ENCODE measurements around the gene EXOC6B. TPM values are rescaled to one million over a fixed set of nuclear protein-coding genes. Genes with fewer than 3 reads are reported as not detected.

Gene EXOC6B
- total and polyA plus RNA-seq, 5 experiments from 2014 or later = 3.3 to 20.1 (median 3.4) TPM

GRCh38 chr2:72137498-72138010 is 688.3 kb downstream of the EXOC6B start:
- no peaks in the 10 kb centered on the region for H3K36me3 Mint-ChIP-seq
- H3K9me3 Mint-ChIP-seq = no peaks in the 10 kb centered on the region
- POLR2A ChIA-PET = interaction anchor here (0.9 kb wide), 1 partner anchor 13 kb away, joined by 3 read pairs; no protein-coding TSS in a partner anchor
- H3K4me1 Mint-ChIP-seq = peaks cover 0 to 6% (median 3%) of the 10 kb centered on the region in 4 donors
- DNase-seq = peak; percentile 19 to 75 (median 47)
- H3K4me3 Mint-ChIP-seq = no peak overlapping the region
- peak overlapping the region in 1 of 10 donors; percentile 47 for H3K27ac Mint-ChIP-seq
- peaks cover 0 to 11% (median 8%) of the 10 kb centered on the region in 5 donors for H3K27me3 Mint-ChIP-seq
- peak; percentile 74 to 79 for ATAC-seq

GRCh38 chr2:72136933-72137497 is 688.8 kb downstream of the EXOC6B start:
- Mint-ChIP-seq H3K27ac (no peak overlapping the region), H3K36me3 (no peaks in the 10 kb centered on the region)
- ATAC-seq = no peak

GRCh38 chr2:72136331-72136730 is 689.5 kb downstream of the EXOC6B start:
- Mint-ChIP-seq H3K9me3 (no peaks in the 10 kb centered on the region), H3K27me3 (peaks cover 0 to 9% (median 4%) of the 10 kb centered on the region in 5 donors), H3K36me3 (no peaks in the 10 kb centered on the region), H3K4me1 (peaks cover 0 to 6% (median 3%) of the 10 kb centered on the region in 4 donors), H3K27ac (no peak overlapping the region), H3K4me3 (no peak overlapping the region)
- POLR2A ChIA-PET = no interaction called here
- ATAC-seq (no peak), DNase-seq (no peak)

More at GRCh38 chr2:72136933-72137497, 688.8 kb downstream of the EXOC6B start:
- Mint-ChIP-seq H3K27me3 (peaks cover 0 to 8% (median 2%) of the 10 kb centered on the region in 5 donors), H3K9me3 (no peaks in the 10 kb centered on the region), H3K4me1 (peaks cover 0 to 6% (median 3%) of the 10 kb centered on the region in 4 donors), H3K4me3 (no peak overlapping the region)
- POLR2A ChIA-PET = no interaction called here
- no peak for DNase-seq

- DNase-seq (no peak), ATAC-seq (no peak)
- H3K27me3 Mint-ChIP-seq = peaks cover 0 to 10% (median 4%) of the 10 kb centered on the region in 5 donors
- H3K36me3 Mint-ChIP-seq = no peaks in the 10 kb centered on the region
- POLR2A ChIA-PET = no interaction called here
- no peak overlapping the region for H3K4me3 Mint-ChIP-seq
- peaks cover 0 to 6% (median 3%) of the 10 kb centered on the region in 4 donors for H3K4me1 Mint-ChIP-seq
- H3K27ac Mint-ChIP-seq = no peak overlapping the region
- no peaks in the 10 kb centered on the region for H3K9me3 Mint-ChIP-seq
Observed at GRCh38 chr2:72135921-72136320, 689.9 kb downstream of the EXOC6B start.

- POLR2A ChIA-PET = no interaction called here
- no peaks in the 10 kb centered on the region for H3K9me3 Mint-ChIP-seq
Observed at GRCh38 chr2:72134997-72135800, 690.6 kb downstream of the EXOC6B start.

GRCh38 chr2:72134408-72134996 is 691.3 kb downstream of the EXOC6B start:
- no peak for ATAC-seq
- Mint-ChIP-seq H3K4me1 (peaks cover 0 to 6% (median 3%) of the 10 kb centered on the region in 4 donors), H3K27me3 (peaks cover 0 to 15% (median 13%) of the 10 kb centered on the region in 5 donors), H3K9me3 (peaks cover 0 to 3% (median 0%) of the 10 kb centered on the region in 9 donors), H3K27ac (no peak overlapping the region), H3K4me3 (no peak overlapping the region), H3K36me3 (no peaks in the 10 kb centered on the region)
- POLR2A ChIA-PET = no interaction called here
- DNase-seq = no peak

More at GRCh38 chr2:72134997-72135800, 690.6 kb downstream of the EXOC6B start:
- Mint-ChIP-seq H3K4me3 (no peak overlapping the region), H3K27ac (no peak overlapping the region), H3K4me1 (peaks cover 0 to 6% (median 3%) of the 10 kb centered on the region in 4 donors), H3K36me3 (no peaks in the 10 kb centered on the region), H3K27me3 (peaks cover 0 to 15% (median 11%) of the 10 kb centered on the region in 5 donors)
- DNase-seq = no peak
- no peak for ATAC-seq

- Mint-ChIP-seq H3K36me3 (no peaks in the 10 kb centered on the region), H3K27me3 (peaks cover 0 to 17% (median 15%) of the 10 kb centered on the region in 5 donors), H3K4me3 (no peak overlapping the region), H3K9me3 (peaks cover 0 to 3% (median 0%) of the 10 kb centered on the region in 9 donors), H3K27ac (no peak overlapping the region), H3K4me1 (peaks cover 0 to 6% (median 3%) of the 10 kb centered on the region in 4 donors)
- no peak for ATAC-seq
- POLR2A ChIA-PET = no interaction called here
- DNase-seq = no peak
Observed at GRCh38 chr2:72133721-72134407, 692.0 kb downstream of the EXOC6B start.

- H3K27me3 Mint-ChIP-seq = peaks cover 0 to 18% (median 15%) of the 10 kb centered on the region in 5 donors
- H3K4me3 Mint-ChIP-seq = no peak overlapping the region
- peaks cover 0 to 6% (median 3%) of the 10 kb centered on the region in 4 donors for H3K4me1 Mint-ChIP-seq
Observed at GRCh38 chr2:72132981-72133720, 692.7 kb downstream of the EXOC6B start.

GRCh38 chr2:72131916-72132841 is 693.7 kb downstream of the EXOC6B start:
- no peak for ATAC-seq
- Mint-ChIP-seq H3K4me3 (no peak overlapping the region), H3K9me3 (peaks cover 0 to 3% (median 0%) of the 10 kb centered on the region in 9 donors), H3K36me3 (no peaks in the 10 kb centered on the region), H3K27ac (no peak overlapping the region), H3K4me1 (peaks cover 0 to under 1% (median 0%) of the 10 kb centered on the region in 4 donors), H3K27me3 (peaks cover 0 to 18% (median 15%) of the 10 kb centered on the region in 5 donors)
- POLR2A ChIA-PET = no interaction called here
- DNase-seq = peak in 1 of 10 donors; percentile 8

More at GRCh38 chr2:72132981-72133720, 692.7 kb downstream of the EXOC6B start:
- no peaks in the 10 kb centered on the region for H3K36me3 Mint-ChIP-seq
- peaks cover 0 to 3% (median 0%) of the 10 kb centered on the region in 9 donors for H3K9me3 Mint-ChIP-seq
- ATAC-seq (no peak), DNase-seq (peak in 1 of 10 donors; percentile 60)
- POLR2A ChIA-PET = no interaction called here
- no peak overlapping the region for H3K27ac Mint-ChIP-seq

GRCh38 chr2:72131371-72131891 is 694.4 kb downstream of the EXOC6B start:
- H3K4me3 Mint-ChIP-seq = no peak overlapping the region
- ATAC-seq = no peak
- H3K9me3 Mint-ChIP-seq = peaks cover 0 to 3% (median 0%) of the 10 kb centered on the region in 9 donors
- DNase-seq = peak in 1 of 10 donors; percentile 7
- peaks cover 0 to 1% (median 0%) of the 10 kb centered on the region in 4 donors for H3K4me1 Mint-ChIP-seq
- H3K27me3 Mint-ChIP-seq = peaks cover 0 to 19% (median 16%) of the 10 kb centered on the region in 5 donors
- POLR2A ChIA-PET = no interaction called here
- no peak overlapping the region for H3K27ac Mint-ChIP-seq
- H3K36me3 Mint-ChIP-seq = no peaks in the 10 kb centered on the region

Data from naive thymus-derived CD8-positive, alpha-beta T cell (primary cell).